BLaER1 (cell line): ENCODE data around the gene TRAPPC5.

Experiments used
- H3K27ac ChIP-seq: shearing (Covaris generic); formaldehyde crosslinking; 2 replicates; pipeline ENCODE4 v1.8.1; 2022
- H3K27me3 ChIP-seq: shearing (Covaris generic); formaldehyde crosslinking; 2 replicates; pipeline ENCODE4 v1.8.1; 2022
- H3K36me3 ChIP-seq: shearing (Covaris generic); formaldehyde crosslinking; 2 replicates; pipeline ENCODE4 v1.8.1; 2022
- H3K4me1 ChIP-seq: shearing (Covaris generic); formaldehyde crosslinking; 2 replicates; pipeline ENCODE4 v1.8.1; 2022
- H3K4me2 ChIP-seq: shearing (Covaris generic); formaldehyde crosslinking; 2 replicates; pipeline ENCODE4 v1.8.1; 2022
- H3K4me3 ChIP-seq: shearing (Covaris generic); formaldehyde crosslinking; 2 replicates; pipeline ENCODE4 v1.8.1; 2022
- H3K9ac ChIP-seq: shearing (Covaris generic); formaldehyde crosslinking; 2 replicates; pipeline ENCODE4 v1.8.1; 2022
- H3K9me3 ChIP-seq: shearing (Covaris generic); formaldehyde crosslinking; 2 replicates; pipeline ENCODE4 v1.8.1; 2022
- H4K20me1 ChIP-seq: shearing (Covaris generic); formaldehyde crosslinking; 2 replicates; pipeline ENCODE4 v1.8.1; 2022
- Cebpa-rat ChIP-seq: shearing (Covaris generic); IDR thresholded peaks from 2 replicates; pipeline ENCODE4 v1.8.1; 2022

TRAPPC5 gene

DNA sequence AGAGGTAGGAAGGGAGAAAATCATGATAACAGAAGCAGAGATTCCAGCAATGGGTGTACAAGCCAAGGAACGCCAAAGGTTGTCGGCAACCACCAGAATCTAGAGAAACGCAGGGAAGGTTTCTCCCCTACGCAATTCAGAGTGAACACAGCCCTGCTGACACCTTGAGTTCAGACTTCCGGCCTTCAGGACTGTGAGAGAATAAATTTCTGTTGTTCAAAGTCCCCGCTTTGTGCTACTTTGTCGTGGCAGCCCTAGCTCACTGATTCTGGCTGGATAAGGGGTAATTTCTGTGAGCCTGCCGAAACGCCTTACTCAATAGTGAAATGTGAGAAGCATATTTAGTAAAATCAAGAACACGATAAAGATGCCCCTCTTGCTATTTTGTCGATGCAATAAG, 56.6 kb downstream of the TRAPPC5 start:
- H3K36me3 ChIP-seq = no peaks in the 10 kb centered on the region
- TF ChIP-seq Cebpa-rat = no peak

More for the DNA sequence above, 56.6 kb downstream of the TRAPPC5 start:
- Histone ChIP-seq H3K9ac (no peak overlapping the region), H3K9me3 (no peaks in the 10 kb centered on the region), H3K4me1 (peaks cover 12% of the 10 kb centered on the region), H3K27me3 (peaks cover 4% of the 10 kb centered on the region), H4K20me1 (no peaks in the 10 kb centered on the region), H3K27ac (no peak overlapping the region), H3K4me3 (no peak overlapping the region), H3K4me2 (no peak overlapping the region)
